ENCODE data around the gene ZBP1.

GRCh38 chr20:57609842-57610167 lies 10.4 kb downstream of the ZBP1 start:
- no peak for TF ChIP-seq EP300 (IDR thresholded peaks at IDR 0.05)
- TF ChIP-seq POLR2AphosphoS5 (IDR thresholded peaks at IDR 0.05), result no peak
- no peak for TF ChIP-seq CTCF (IDR thresholded peaks at IDR 0.05)
- no peak for TF ChIP-seq POLR2A (IDR thresholded peaks at IDR 0.05)

Data from upper lobe of left lung (tissue), 4 donors.